ENCODE results near the gene AGAP4. TPM values are rescaled to one million over a fixed set of nuclear protein-coding genes. Genes with fewer than 3 reads are reported as not detected.
"Not testable (repeated sequence)": the region's sequence is repeated elsewhere in the genome, so short reads cannot be mapped to it uniquely, and the experiment has no call there.

The AGAP4 gene
- total RNA-seq, 1 experiment from 2014 or later, result 6.6 TPM

DNA sequence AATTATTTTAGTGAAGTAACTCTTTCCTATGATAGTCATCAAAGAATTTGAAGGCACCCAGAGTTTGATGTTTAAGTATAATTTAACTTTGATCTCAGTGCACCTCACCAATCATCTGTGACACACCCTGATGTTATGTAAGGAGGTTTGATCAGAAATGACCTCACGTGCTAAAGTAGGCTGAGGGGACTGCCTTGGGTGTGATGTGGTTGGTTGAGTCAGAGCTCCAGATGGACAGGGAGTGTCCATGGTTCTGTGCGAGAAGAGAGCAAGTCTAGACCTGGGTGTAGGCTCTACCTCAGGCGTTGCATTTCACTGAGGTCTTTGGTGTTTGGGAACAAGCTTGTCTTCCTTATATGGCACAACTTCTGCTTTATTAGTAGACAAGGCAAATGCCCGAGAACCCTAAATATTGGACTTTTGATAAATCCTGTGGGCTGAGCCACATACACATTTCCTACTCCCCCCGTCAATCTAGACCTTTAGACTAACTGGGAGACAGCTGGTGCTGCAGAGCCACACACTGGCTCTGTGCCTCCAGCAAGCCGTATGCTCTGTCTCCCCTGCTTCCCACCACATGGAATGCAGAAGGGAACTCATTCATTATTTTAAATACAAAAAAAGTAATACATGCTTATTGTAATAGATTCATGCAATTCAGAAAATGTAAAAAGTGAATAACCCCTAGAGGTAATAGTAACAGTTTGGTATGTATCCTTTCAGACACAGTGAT is 56.4 kb downstream of the AGAP4 start:
- DNase-seq (ENCODE audit: low spot score), result not testable (repeated sequence)

DNA sequence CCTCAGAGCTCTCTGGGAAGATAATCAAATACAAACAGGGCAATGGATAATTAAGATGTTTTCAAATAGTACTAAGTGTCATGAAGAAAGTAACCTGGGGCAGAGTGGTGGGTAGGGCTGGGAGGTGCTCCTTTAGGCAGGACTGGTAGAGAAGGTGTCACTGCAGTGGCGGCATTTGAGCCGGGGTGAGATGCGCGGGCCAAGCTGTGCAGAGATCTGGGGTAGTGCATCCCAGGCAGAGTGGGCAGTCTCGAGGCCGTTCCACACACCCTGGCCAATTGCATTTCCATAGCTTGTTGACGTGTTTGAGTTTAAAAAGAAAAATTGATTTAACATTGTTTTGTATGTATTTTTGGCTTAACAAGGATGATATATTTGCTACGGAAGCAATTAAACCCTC is 57.3 kb downstream of the AGAP4 start:
- not testable (repeated sequence) for DNase-seq (ENCODE audit: low spot score)

DNA sequence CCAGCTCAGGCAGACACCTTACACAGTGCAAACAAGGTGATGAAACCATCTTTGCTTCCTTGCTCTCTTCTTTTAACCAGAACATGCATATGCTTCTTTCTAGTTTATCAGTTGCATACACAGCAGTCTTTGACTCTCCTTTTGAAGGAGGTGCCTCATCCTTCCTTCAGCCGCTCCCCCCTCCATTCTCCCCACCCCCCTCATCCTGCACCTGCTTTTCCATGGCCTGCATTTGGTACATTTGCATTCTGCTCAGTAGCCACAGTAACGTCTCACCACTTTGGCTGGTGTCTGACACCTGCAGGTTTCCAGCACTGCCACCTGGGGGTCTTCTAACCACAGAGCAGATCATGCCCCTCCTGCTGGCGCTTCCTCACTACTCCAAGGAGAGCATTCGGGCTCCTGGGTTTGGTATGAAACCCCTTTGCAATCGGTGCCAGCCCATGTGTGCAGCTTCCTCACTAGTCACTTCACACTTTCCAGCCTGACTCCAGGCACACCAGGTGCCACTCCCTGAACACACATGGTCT is 60.0 kb downstream of the AGAP4 start:
- DNase-seq (ENCODE audit: low spot score), result not testable (repeated sequence)

DNA sequence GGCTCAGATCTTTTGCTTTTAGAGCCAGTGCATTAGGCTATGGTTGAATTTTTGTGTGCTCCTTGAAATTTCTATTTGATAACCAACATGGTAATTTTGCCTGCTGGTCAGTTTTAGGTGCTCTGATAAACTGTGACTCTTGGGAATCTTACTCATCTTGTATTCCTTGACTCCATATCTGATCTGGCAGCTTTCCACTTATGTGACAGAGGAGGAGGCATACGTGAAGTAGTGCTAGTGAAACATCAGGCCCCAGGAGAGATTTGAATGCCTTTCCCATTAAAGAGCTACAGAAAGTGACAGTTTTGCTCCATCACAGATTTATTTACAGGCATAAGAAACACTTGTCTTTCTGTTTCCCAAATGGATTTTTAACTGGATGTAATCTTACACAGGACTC is 61.1 kb downstream of the AGAP4 start:
- DNase-seq (ENCODE audit: low spot score), result not testable (repeated sequence)

Other genes starting within 250 kb of the AGAP4 start
- 6.1 and 8.2 TPM in 2 replicates for gene ZFAND4, start 174.7 kb downstream of the AGAP4 start, total RNA-seq (2014; rRNA removed; shearing (Covaris generic))
- 11.4 and 13.1 TPM in 2 replicates for gene WASHC2C, start 120.2 kb downstream of the AGAP4 start, total RNA-seq (2014; rRNA removed; shearing (Covaris generic))
- gene TIMM23, start 125.0 kb upstream of the AGAP4 start, total RNA-seq (2014; rRNA removed; shearing (Covaris generic)), result 138 and 155 TPM in 2 replicates
- 184 and 185 TPM in 2 replicates for gene NCOA4, start 183.1 kb upstream of the AGAP4 start, total RNA-seq (2014; rRNA removed; shearing (Covaris generic))
- gene MSMB, start 198.8 kb upstream of the AGAP4 start, total RNA-seq (2014; rRNA removed; shearing (Covaris generic)), result not detected in 2 replicates